Right lung (tissue), 5 donors: ENCODE results near the gene PARP6. TPM values are rescaled to one million over a fixed set of nuclear protein-coding genes. Genes with fewer than 3 reads are reported as not detected.
"Not testable (repeated sequence)": the region's sequence is repeated elsewhere in the genome, so short reads cannot be mapped to it uniquely, and the experiment has no call there.

Experiments
- DNase-seq, 2 donors: peaks; one replicate each; pipeline ENCODE4 v3.0.0-alpha.2; 2013
- polyA plus RNA-seq, 5 donors: library from polyadenylated mRNA; unstranded; fragments of 120-200 nt; gene quantifications; one replicate each; pipeline versions ENCODE4 v1.2.1 to v1.2.3, GENCODE V29; 2013; ENCODE audit warnings: inconsistent platforms in 1 of 5, low replicate concordance in 1 of 5; ENCODE audit not compliant: insufficient read length in 5 of 5, insufficient read depth in 1 of 5

Gene PARP6
- polyA plus RNA-seq, 5 donors = 110 to 161 (median 124) TPM

DNA sequence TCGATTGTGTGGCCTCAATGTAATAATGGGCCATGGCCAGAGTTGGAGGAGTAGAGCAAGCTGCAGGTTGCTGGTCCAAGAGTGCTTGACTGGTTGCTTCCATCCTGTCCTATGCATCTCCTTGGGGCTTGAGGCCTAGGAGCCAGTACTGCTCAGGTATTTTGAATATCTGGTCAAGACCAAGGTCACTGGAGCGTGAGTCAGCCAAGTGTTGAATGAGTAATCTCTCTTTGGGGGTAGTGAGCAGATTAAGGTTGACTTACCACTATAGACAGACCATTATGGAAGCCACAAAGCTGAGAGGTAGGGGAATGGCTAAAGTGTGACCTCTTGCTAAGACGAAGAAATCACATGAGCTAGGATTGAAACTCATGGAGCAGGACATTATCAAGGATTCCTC lies 9.4 kb upstream of the PARP6 start:
- DNase-seq = no peak

DNA sequence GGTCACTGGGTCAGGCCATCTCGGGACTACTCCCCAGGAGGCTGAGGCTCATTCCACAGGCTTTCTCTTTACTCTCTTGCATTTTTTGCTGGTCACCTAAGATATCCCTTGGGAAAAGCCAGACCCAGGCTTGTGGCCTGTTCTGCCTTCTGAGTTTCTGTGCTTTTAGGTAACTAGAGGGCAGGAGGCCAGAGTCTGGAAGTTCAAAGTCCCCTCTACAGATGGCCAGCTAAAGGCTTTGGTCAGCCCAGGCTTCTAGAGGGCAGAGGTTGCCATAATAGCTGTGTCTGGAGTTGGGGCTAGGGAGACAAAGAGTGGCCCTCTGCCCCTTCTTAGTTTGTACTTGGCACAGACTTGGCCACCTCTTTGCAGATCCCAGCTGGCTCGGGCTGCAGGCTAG lies 8.4 kb upstream of the PARP6 start:
- DNase-seq = no peak

DNA sequence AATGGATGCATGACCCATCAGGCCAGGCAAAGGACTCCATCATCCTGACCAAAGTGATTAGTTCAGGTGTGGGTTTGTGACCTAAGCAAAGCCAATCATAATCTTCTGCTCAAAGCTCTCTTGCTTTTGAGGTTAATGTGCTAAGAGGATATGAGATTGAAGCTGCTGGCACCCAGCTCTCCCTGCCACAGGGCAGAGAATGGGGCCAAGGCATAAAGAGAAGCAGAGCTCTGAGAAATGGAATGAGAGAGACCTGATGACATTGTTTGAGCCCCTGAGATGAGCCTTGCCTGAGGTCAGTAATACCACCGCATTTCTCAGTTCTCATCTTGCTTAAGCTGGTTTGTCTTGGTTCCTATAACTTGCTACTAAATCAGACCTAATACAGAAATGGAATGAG lies 6.4 kb upstream of the PARP6 start:
- DNase-seq = no peak

DNA sequence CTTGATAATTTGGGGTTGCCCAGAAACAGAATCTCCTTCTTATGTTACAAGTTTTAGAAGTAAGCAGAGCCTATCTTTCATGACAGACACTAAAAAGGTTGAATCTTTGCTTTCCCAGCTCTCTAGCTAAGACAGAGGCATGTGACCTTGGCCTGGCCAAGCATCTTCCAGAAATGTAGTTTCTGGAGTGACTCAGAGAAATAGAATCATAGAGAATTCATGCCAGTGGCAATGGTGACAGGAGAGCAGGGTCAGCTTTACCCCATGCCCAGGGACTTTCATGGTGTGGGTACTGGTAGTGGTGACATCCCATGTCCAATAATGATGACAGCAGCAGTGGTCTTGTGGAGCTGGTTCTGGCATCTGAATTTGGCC lies 4.0 kb upstream of the PARP6 start:
- DNase-seq = no peak

DNA sequence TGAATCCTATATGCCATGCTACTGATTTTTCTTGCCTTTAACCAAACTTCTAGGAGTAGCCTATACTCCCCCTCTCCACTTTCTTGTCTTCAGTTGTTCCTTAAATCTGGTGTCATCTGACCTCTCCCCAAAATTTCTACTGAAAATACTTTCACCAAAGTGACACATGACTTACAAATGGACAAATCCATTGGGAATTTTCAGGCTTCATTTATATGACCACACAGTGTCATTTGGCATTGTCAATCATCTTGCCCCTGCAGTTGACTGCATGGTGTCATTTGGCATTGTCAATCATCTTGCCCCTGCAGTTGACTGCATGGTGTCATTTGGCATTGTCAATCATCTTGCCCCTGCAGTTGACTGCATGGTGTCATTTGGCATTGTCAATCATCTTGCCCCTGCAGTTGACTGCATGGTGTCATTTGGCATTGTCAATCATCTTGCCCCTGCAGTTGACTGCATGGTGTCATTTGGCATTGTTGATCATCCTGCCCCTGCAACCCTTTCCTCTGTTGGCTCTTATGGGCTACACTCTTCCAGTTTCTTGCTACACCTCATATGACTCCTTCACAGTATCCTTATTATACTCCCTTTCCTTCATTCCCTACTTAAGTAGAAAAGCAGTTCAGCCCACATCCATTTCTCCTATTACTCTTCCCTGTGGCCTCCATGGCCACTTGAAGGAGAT lies 3.4 kb upstream of the PARP6 start:
- not testable (repeated sequence) for DNase-seq

DNA sequence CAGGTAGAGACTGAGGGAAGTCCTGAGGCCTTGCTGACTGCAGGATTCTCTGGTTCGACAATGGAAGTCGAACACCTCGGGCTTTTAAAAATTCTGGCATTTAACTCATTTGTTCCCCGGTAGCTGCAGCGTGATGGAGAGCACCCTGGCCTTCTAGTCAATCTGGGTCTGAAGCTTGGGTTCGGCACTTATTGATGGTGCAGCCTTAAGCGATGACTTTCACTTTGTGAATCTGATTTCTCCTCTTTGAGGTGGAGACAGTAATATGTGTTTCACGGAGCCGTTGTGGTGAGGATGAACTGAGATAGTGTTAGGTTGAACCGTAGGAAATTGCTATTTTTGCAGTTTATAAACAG lies 621 bp upstream of the PARP6 start:
- no peak for DNase-seq

DNA sequence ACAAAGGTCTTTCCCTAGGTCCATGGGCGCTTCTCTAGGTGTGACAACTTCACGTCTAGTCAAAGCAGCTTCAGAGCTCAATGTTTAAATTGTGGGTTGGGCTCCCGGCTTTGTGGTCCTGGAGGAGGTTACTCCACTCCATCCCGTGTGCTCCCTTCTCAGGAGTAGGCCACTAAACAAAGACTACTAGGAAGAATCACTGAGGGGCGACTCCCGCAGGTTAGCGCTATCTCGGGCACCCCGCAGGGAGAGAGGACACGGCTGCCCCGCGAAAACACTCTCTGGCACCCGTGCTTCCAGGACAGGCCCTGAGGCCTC lies 500 bp downstream of the PARP6 start:
- peak in 1 of 2 donors; percentile 12 for DNase-seq

DNA sequence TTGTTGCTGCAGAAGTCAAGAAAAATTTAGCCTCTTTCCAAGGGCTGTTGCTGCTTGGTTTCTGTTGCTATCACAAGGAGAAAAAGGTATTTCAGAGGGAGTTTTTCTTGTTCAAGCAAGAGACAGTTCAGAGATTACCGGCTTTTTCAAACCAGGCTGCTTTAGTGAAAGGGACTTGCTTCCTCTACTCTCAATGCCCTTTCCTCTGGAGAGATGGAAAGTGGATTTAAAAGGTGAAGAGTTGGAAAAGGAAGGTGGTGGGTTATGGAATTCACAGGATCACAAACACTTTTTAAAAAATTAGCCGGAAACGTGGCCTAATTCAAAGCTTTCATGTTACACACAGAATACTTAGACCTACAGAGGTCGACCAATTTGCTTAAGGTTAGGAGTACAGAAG lies 1.1 kb downstream of the PARP6 start:
- no peak for DNase-seq

DNA sequence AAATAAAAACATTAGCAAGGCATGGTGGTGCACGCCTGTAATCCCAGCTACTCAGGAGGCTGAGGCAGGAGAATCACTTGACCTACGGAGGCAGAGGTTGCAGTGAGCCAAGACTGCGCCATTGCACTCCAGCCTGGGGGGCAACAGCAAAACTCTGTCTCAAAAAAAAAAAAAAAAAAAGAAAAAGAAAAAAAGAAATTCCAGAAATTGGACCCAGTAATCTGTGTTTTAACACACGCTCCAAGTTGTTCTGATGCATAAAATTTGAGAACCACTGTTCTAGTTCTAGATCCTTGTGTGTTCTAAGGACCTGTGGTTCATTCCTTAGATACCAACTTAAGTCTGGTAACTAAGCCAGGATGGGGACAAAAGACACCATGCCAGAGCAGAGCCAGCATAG lies 2.6 kb downstream of the PARP6 start:
- no peak for DNase-seq

DNA sequence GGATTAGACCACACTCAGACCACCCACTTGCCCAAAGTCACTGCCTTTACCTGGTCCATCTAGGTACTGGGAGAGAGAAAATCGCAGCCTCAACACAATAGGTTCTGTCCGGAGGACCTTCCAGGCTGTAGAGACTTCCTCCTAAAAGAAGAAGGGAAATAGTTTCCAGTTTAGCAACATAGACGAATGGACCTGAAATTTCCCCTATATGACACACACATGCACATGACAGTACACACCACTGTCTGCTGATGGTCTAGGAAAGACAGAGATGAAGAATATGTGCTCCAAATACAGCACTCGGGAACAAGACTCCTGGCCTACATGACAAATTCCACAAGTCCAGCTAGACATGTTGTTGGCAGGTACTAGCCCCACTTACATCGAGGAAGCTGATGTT lies 7.3 kb downstream of the PARP6 start:
- DNase-seq = no peak

DNA sequence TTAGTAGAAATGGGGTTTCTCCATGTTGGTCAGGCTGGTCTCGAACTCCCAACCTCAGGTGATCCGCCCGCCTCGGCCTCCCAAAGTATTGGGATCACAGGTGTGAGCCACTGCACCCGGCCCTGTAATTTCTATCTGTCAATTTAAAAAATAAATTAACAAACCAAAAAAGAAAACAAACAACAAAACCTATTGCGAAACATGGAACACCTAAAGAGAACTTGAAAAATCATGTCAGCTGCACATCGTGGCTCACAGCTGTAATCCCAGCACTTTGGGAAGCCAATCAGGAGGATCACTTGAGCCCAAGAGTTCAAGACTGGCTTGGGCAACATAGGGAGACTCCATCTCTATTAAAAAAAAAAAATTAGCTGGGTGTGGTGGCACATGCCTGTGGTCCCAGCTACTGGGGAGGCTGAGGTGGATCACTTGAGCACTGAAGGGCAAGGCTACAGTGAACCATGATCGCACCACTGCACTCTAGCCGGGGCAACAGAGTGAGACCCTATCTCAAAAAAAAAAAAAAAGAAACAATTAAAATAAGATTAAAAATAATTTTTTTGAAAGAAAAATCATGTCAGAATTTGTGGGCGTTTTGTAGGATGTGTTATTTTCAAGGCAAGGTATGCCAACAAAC lies 19.6 kb downstream of the PARP6 start:
- DNase-seq = no peak

DNA sequence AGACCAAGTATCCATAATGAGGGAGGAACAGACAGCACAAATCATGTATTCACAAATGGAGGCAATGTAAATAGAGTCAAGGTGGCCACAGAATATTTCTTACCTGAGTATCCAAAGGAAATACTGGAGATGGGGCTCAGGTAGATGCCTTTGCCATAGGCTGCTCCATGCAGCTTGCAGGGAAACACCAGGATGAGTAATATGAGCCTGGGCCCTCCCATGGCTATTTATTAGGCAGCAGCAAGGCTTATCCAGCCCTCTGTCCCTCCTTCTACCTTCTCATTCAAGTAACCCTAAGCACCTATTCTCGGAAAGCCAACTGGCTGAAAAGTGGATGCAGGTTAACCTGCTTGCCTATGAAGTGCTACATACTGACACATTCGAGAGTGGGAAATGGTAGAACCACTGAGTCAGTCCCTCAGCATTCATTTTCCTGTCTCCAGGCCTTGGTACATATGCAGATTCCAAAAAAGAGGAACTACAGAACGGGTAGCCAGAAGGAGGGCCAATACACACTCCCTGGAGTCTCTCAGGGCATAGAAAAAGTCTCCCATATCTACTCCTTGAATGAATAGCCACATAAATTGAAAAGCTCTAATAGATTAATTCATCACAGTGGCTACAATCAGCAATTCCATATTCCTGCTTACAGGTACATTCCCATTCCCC lies 23.1 kb downstream of the PARP6 start:
- DNase-seq = no peak

DNA sequence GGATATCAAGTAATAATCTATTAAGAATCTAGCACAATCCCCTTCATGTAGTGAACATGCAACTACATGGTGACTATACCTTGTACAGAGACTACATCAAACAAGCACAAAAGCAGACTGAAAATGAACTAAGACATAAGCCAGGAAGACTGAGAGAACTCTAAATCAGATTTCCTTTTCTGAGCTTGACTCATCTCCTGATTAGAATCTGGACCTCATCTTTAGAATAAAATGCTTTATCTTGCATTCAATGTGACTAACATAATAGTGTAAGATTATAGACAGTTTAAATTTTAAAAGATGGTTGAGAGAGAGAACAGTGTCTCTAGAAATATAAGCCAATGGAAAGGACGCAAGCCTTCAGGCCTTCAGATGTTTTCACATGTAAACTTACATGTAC lies 23.8 kb downstream of the PARP6 start:
- DNase-seq = no peak

DNA sequence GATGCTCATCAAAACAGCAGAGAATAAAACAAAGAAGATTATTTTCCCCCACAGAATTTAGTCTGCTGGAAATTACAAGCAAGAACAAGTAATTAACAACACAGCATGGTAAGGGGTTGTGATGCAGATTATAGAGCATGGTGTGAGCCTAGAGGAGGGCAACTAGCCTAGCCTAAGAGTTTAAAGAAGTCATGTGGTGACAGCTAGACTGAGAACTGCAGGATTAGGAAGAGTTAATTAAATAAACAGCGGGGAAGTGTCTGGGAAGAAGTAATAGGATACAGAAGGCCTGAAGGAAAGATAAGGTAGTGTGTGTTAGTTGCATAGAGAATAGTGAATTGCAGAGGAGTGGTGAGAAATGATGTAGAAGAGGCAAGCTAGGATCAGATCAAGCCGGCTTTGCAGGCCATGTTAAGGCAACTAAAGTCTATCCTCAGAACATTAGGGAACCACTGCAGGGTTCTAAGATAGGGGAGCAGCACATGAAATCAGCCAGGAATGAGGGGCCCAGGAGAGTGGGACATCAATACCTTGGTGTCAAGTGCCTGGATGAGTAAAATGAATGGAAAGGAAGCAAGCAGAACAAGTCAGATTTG lies 29.5 kb downstream of the PARP6 start:
- DNase-seq = no peak

DNA sequence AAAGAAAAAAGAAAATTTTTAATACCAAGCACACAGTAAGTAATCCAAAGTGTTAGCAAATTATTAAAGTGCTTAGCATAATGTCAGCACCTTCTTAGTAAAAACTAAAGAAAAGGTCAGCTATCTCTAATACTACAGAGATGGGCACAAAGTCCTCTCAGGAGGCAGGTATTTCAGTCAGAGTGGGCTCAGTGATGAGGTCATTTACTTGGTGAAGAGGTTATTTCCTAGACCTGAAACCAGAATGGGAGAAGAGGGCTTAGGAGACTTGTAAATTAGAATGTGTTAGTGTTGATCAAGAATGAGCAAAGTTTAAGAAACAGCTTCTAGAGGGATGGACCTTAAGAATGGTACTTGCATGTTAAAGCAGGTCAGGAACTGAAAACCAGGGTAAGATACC lies 32.7 kb downstream of the PARP6 start:
- DNase-seq = no peak

DNA sequence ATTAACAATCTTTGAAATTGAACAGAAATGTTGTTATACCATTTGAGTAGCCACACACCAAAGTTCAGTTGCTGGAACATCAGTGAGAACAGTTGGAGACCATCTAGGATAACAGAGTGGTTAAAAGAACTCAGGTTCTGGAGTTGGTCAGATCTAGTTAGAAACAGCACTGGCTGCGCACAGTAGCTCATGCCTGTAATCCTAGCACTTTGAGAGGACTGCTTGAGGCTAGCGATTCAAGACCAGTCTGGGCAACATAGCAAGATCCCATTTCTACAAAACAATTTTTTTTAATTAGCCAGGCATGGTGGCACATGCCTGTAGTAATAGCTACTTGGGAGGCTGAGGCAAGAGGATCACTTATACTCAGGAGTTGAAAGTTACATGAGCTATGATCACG lies 33.8 kb downstream of the PARP6 start:
- no peak for DNase-seq

DNA sequence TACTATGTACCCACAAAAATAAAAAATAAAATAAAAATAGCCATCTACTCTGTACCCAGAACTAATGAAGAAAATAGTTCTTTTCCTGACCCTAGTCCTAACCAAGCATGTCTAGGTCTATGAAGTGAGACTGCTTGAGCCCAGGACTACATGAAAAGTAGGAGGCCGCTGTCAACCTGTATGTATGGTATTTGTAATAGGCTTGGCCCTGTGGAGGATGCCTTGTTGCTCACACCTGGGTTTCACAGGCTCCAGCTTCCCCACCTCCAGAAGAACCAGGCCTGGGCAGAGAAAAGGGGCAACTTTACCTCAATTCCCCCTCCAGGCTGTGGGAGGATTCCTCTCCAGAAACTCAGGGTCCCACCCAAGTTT lies 34.5 kb downstream of the PARP6 start:
- no peak for DNase-seq

DNA sequence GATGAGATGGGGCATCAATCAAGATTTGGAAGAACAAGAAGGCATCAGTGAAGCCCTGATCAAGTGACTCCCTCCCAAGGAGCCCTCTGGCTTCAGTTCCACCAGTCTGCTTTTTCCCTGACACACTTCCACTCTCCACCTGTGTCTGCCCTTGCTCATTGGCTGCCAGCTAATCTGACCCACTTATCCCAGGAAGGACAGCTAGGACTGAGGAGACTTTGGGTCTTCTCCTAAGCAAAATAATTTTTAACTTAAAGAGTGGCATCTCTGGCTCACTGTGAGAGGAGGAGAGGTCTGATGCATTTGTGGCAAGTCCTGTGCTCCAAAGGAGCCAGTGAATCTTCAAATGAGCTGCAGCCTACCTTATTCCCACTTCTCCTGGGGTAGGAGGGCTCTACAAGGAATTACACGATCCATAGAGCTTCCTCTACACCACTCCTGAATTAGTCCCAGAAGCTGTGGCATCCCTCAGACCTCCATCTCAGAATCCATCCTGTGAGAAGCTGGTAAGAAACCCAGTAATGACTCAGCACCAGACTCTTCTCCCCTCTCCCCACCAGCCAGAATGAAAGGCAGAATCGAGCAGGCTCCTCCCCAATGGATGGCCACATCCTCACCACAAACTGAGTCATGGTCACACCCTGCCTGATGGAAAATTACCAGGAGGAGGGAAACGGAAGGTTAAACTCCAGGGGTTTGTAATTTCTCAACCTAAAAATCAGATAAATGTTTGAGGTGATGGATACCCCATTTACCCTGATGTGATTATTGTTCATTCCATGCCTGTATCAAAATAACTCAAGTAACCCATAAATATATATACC lies 35.1 kb downstream of the PARP6 start:
- DNase-seq = no peak

DNA sequence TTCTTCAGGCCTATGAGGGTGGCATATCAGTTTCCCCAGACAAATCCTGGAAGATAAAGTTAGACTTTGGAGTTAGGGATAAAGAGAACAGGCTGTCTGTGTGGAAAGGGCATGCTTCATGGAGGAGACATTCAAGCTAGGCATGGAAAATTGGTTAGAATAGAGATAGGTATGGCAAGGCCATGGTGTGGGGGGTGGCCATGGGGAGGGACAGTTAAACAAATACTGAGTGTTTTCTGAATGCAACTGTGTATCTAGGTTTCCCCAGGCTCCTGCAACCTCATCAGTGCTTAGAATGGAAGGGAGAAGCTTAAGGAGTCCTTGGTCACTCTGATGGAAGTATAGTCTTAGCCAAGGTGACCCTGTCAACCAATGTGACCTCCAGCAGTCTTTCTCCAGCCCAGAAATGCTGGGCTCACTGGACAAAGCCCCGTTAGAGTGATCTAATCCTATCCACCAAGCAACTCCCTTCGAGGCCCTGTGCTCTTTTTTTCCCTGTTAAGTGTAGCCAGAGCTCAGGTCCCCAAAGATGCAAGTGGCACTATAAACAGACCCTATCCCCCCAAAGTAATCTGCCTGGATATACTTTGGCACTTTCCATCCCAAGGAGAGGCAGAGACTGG lies 35.9 kb downstream of the PARP6 start:
- DNase-seq = no peak

DNA sequence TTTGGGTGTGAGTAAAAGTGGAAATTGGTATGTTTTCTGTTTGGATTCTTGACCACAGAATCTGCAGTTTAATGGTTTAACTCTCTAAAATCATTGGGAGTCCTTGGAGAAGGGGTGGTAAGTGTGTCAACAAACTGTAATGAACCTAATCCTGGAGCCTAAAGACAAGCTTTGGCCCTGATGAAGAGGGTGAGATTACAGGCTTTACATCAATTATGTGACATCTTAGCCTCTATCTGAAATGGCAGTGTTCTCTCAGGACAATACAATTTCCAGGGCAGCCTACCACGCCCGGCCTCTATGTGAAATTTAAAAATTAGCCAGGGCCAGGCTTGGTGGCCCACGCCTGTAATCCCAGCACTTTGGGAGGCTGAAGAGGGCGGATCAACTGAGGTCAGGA lies 37.1 kb downstream of the PARP6 start:
- DNase-seq = no peak

DNA sequence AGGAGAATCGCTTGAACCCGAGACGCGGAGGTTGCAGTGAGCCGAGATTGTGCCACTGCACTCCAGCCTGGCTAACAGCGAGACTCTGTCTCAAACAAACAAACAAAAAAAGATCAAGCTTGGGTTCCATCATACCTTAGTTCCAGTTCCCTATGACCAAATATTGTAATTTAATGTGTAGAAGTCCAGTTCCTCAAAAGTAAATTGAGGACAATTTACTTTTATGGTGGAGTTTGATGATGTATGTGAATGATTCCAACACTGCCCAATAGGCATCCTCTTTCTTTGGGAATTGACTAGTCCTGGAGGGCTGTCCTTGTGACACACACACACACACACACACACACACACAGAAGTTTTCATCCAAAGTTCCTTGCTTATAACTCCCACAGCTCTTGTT lies 38.6 kb downstream of the PARP6 start:
- DNase-seq = no peak
